Measurements from ENCODE around the gene ANKK1. TPM values are rescaled to one million over a fixed set of nuclear protein-coding genes. Genes with fewer than 3 reads are reported as not detected.

ANKK1 gene
- total RNA-seq, 4 donors from 2014 or later: 3.2 to 5.6 (median 4.8) TPM

DNA sequence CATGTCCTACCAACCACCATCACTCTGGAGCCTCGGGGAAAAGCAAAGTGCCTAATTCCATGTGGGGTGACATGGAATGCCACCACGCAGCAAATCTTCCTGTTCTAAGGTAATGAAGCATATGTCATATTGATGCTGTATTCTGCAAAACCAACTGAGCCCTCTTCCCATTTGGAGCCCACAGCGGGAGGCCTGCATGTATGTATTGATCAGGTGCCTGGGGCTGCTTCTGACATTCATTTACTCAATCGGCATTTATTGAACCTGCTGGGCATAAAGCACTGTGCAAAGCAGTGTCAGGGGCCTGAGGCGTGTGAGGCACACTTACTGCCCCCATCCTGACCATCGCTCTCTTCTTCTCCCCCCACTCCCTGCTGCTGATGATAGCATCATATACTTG lies 39.1 kb downstream of the ANKK1 start:
- H3K4me1 ChIP-seq: no peaks in the 10 kb centered on the region
- H3K9me3 ChIP-seq: no peaks in the 10 kb centered on the region
- no peaks in the 10 kb centered on the region for H3K36me3 ChIP-seq
- DNase-seq (ENCODE audit: low spot score in 2 of 2): no peak
- WGBS: 89% methylated on average over 6 of the region's 6 CpGs
- no peak overlapping the region for H3K27ac ChIP-seq
- TF ChIP-seq POLR2A (IDR thresholded peaks at IDR 0.05) (no peak), POLR2AphosphoS5 (IDR thresholded peaks at IDR 0.05) (no peak), EP300 (IDR thresholded peaks at IDR 0.05) (no peak)
- TF ChIP-seq, protein P1, sequence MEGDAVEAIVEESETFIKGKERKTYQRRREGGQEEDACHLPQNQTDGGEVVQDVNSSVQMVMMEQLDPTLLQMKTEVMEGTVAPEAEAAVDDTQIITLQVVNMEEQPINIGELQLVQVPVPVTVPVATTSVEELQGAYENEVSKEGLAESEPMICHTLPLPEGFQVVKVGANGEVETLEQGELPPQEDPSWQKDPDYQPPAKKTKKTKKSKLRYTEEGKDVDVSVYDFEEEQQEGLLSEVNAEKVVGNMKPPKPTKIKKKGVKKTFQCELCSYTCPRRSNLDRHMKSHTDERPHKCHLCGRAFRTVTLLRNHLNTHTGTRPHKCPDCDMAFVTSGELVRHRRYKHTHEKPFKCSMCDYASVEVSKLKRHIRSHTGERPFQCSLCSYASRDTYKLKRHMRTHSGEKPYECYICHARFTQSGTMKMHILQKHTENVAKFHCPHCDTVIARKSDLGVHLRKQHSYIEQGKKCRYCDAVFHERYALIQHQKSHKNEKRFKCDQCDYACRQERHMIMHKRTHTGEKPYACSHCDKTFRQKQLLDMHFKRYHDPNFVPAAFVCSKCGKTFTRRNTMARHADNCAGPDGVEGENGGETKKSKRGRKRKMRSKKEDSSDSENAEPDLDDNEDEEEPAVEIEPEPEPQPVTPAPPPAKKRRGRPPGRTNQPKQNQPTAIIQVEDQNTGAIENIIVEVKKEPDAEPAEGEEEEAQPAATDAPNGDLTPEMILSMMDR (IDR thresholded peaks at IDR 0.05): no peak
- no peaks in the 10 kb centered on the region for H3K27me3 ChIP-seq
- H3K4me3 ChIP-seq: no peak overlapping the region

DNA sequence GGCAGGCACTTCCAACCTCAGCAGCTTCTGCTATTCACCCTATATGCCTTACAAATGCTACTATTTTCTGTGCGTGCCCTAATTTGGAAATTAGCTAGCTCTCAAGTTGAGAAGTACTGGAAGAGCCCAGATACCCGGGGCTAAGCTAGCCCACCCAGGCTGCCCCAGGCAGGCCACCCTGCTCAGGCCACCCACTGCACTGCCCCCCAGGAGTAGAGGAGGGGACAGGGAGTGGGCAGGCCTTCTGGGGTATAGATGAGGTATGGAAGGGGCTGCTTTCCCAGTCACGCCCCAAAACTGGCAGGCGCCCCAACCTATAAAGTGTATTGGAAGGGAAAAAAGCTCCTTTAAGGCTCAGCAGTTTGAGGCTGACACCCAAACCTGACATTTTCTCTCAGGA lies 44.2 kb downstream of the ANKK1 start:
- no peak for DNase-seq (ENCODE audit: low spot score in 2 of 2)
- H3K9me3 ChIP-seq: no peaks in the 10 kb centered on the region
- H3K4me1 ChIP-seq: no peaks in the 10 kb centered on the region
- H3K4me3 ChIP-seq: no peak overlapping the region
- WGBS: 80% methylated on average over 4 of the region's 4 CpGs
- TF ChIP-seq EP300 (IDR thresholded peaks at IDR 0.05) (no peak), POLR2AphosphoS5 (IDR thresholded peaks at IDR 0.05) (no peak)
- TF ChIP-seq, protein P1 (IDR thresholded peaks at IDR 0.05): no peak
- no peak overlapping the region for H3K27ac ChIP-seq
- H3K36me3 ChIP-seq: no peaks in the 10 kb centered on the region
- no peaks in the 10 kb centered on the region for H3K27me3 ChIP-seq

DNA sequence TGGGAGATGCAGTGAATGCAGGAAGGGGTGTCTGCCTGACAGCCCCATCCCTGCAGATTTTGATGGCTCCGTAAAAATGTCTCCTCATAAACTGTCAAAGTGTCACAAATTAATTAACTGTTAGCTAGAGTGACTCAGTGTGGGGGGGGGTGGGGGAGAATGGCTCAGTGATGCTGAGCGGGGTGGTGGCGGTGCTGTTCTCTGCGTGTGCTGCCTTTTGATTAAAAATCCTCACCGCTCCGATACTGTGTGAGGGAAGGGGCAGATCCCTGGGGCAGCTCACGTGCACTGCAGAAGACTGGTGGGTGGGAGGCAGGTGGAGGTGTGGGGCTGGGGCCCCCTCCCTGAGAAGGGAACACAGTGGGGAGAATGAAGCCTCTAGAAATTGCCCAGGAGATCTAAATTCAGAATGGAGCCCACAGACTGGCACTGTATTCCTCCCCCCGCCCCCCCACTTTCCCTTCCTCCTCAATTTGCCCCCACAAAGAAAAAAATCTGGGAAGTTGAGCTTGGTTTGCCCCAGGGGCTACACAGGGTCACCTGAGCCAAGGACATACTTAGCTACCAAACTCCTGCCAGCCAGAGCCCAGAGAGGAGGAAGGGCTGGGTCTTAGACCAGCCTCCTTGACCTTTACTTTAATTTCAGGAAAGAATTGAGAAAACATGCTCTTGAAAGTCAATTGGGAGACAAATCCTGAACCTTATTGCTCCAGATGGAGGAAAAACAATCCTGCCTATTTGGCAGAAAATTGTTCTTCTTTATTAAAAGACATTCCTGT lies 47.8 kb downstream of the ANKK1 start:
- no peak for TF ChIP-seq POLR2A (IDR thresholded peaks at IDR 0.05)
- TF ChIP-seq POLR2AphosphoS5 (IDR thresholded peaks at IDR 0.05): no peak
- TF ChIP-seq, protein P1 (IDR thresholded peaks at IDR 0.05): no peak
- no peak for TF ChIP-seq EP300 (IDR thresholded peaks at IDR 0.05)
- Histone ChIP-seq H3K27ac (no peak overlapping the region), H3K9me3 (no peaks in the 10 kb centered on the region), H3K4me3 (no peak overlapping the region), H3K36me3 (no peaks in the 10 kb centered on the region), H3K4me1 (no peaks in the 10 kb centered on the region), H3K27me3 (no peaks in the 10 kb centered on the region)
- 74% methylated on average over 8 of the region's 8 CpGs for WGBS
- DNase-seq (ENCODE audit: low spot score in 2 of 2): no peak

DNA sequence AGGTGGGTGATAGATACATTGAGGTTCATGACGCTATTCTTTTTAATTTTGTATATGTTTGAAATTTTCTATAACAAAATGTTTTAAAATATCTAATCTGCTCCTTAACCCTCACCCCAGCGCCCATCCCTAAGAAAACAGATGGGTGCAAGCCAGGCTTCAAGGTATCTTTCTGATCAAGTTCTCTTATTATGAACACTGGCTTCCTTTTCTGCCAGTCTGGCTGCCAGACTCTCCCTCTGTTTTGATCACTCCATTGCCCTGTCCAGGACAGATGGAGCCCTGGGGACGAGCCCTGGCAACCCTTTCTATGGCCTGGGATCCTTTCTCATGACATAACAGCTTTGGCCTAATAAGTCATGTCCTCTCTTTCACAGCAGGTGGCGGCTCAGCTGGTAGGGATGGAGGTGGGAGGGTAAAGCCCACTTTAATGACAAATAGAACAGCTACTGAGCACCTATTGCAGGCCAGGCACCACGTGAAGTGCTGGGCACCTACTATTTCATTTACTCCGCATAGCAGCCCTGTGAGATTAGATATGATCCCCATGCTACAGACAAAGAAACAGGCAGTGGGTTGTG lies 49.2 kb downstream of the ANKK1 start:
- H3K27ac ChIP-seq: no peak overlapping the region
- DNase-seq (ENCODE audit: low spot score in 2 of 2): no peak
- 76% methylated on average over 6 of the region's 6 CpGs for WGBS

DNA sequence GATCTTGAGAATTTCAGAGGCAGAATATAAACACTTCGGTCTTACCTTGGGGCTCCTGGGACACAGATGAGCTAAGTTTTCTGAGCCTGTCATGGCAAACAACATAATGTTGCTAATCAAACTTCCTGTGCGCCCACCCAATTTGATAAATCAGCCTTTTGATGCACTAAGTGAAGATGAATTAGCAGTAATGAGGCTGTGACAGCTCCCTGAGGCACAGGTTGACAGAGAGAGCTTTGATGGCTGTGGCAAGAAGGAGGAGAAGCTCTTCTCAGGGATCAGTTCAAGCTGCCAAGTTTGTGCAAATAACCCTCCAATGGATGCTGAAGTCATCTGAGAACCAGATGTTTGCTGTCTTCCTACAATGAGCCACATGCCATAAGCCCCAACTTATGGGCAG lies 53.2 kb downstream of the ANKK1 start:
- H3K36me3 ChIP-seq: no peaks in the 10 kb centered on the region
- no peak for DNase-seq (ENCODE audit: low spot score in 2 of 2)
- no peaks in the 10 kb centered on the region for H3K9me3 ChIP-seq
- no peak overlapping the region for H3K27ac ChIP-seq
- H3K27me3 ChIP-seq: peaks cover 7% of the 10 kb centered on the region
- no peak overlapping the region for H3K4me3 ChIP-seq
- no peak for TF ChIP-seq POLR2AphosphoS5 (IDR thresholded peaks at IDR 0.05)
- TF ChIP-seq POLR2A (IDR thresholded peaks at IDR 0.05): no peak
- TF ChIP-seq EP300 (IDR thresholded peaks at IDR 0.05): no peak
- TF ChIP-seq, protein P1 (IDR thresholded peaks at IDR 0.05): no peak
- no peaks in the 10 kb centered on the region for H3K4me1 ChIP-seq
- 57% methylated on average over 2 of the region's 2 CpGs for WGBS

More for the DNA sequence above, 49.2 kb downstream of the ANKK1 start:
- TF ChIP-seq POLR2A (IDR thresholded peaks at IDR 0.05) (no peak), POLR2AphosphoS5 (IDR thresholded peaks at IDR 0.05) (no peak)
- TF ChIP-seq, protein P1 (IDR thresholded peaks at IDR 0.05): no peak
- H3K9me3 ChIP-seq: no peaks in the 10 kb centered on the region
- H3K36me3 ChIP-seq: no peaks in the 10 kb centered on the region
- H3K27me3 ChIP-seq: no peaks in the 10 kb centered on the region
- H3K4me3 ChIP-seq: no peak overlapping the region
- no peaks in the 10 kb centered on the region for H3K4me1 ChIP-seq
